Measurements from ENCODE around the gene PDCD1LG2. TPM values are rescaled to one million over a fixed set of nuclear protein-coding genes. Genes with fewer than 3 reads are reported as not detected.
A peak's percentile ranks its signal among the peaks of the same experiment; 100 is the strongest.
"Not testable (repeated sequence)": the region's sequence is repeated elsewhere in the genome, so short reads cannot be mapped to it uniquely, and the experiment has no call there.

PDCD1LG2 gene
- total RNA-seq = 1 to 10 TPM in 1 of 2 donors, not detected in 1; 1.4 TPM

GRCh38 chr9:5510360-5510931 lies at the start of gene PDCD1LG2:
TSS of gene PDCD1LG2 (plus strand) at chr9:5510531. CDS start at chr9:5522547, 12,016 bp downstream.
- H3K27me3 ChIP-seq (replicated peaks; ENCODE audit: insufficient read depth) = no peaks in the 10 kb centered on the region
- peak within 1 kb of the TSS; percentile 24 to 32 for H3K27ac ChIP-seq
- H3K36me3 ChIP-seq = no peaks in the 10 kb centered on the region
- H3K9me3 ChIP-seq = no peaks in the 10 kb centered on the region
- H3K4me1 ChIP-seq (replicated peaks) = no peaks in the 10 kb centered on the region
- intact Hi-C loops (cut with DNase I) = no loop called here
- H3K4me3 ChIP-seq = peak within 1 kb of the TSS in 1 of 2 donors; percentile 9
- no peak for DNase-seq (ENCODE audit: low spot score)
- 41% methylated on average over 4 of the region's 4 CpGs for WGBS
- TF ChIP-seq POLR2A (IDR thresholded peaks at IDR 0.05) = no peak
- TF ChIP-seq POLR2AphosphoS5 (IDR thresholded peaks at IDR 0.05) = no peak
- no peak for TF ChIP-seq CTCF (IDR thresholded peaks at IDR 0.05)

- WGBS = 99% methylated on average over 4 of the region's 4 CpGs
- H3K4me1 ChIP-seq (replicated peaks); H3K4me3 ChIP-seq; H3K27me3 ChIP-seq (replicated peaks; ENCODE audit: insufficient read depth); H3K27ac ChIP-seq; H3K9me3 ChIP-seq; intact Hi-C loops (cut with DNase I); H3K36me3 ChIP-seq; DNase-seq (ENCODE audit: low spot score): not testable (repeated sequence)
These were observed 45.5 kb upstream of the PDCD1LG2 start for GRCh38 chr9:5464831-5465330.

GRCh38 chr9:5466005-5466404 lies 44.3 kb upstream of the PDCD1LG2 start:
- no peak overlapping the region for H3K4me3 ChIP-seq
- no peaks in the 10 kb centered on the region for H3K27me3 ChIP-seq (replicated peaks; ENCODE audit: insufficient read depth)
- H3K27ac ChIP-seq = no peak overlapping the region
- no peaks in the 10 kb centered on the region for H3K9me3 ChIP-seq
- intact Hi-C loops (cut with DNase I) = no loop called here
- no peak for DNase-seq (ENCODE audit: low spot score)
- no peak for TF ChIP-seq POLR2A (IDR thresholded peaks at IDR 0.05)
- no peak for TF ChIP-seq CTCF (IDR thresholded peaks at IDR 0.05)
- no peak for TF ChIP-seq POLR2AphosphoS5 (IDR thresholded peaks at IDR 0.05)
- no peaks in the 10 kb centered on the region for H3K4me1 ChIP-seq (replicated peaks)
- no peaks in the 10 kb centered on the region for H3K36me3 ChIP-seq
- WGBS = 90% methylated on average over 1 of the region's 1 CpG

- Histone ChIP-seq H3K36me3 (no peaks in the 10 kb centered on the region), H3K4me3 (no peak overlapping the region), H3K27me3 (replicated peaks; ENCODE audit: insufficient read depth) (no peaks in the 10 kb centered on the region), H3K27ac (no peak overlapping the region), H3K4me1 (replicated peaks) (no peaks in the 10 kb centered on the region), H3K9me3 (no peaks in the 10 kb centered on the region)
- no peak for TF ChIP-seq CTCF (IDR thresholded peaks at IDR 0.05)
- no peak for TF ChIP-seq POLR2AphosphoS5 (IDR thresholded peaks at IDR 0.05)
- TF ChIP-seq POLR2A (IDR thresholded peaks at IDR 0.05) = no peak
- no peak for DNase-seq (ENCODE audit: low spot score)
- intact Hi-C loops (cut with DNase I) = no loop called here
- 66% methylated on average over 2 of the region's 2 CpGs for WGBS
These were observed 43.6 kb upstream of the PDCD1LG2 start for GRCh38 chr9:5466766-5467165.

- H3K4me1 ChIP-seq (replicated peaks) = no peaks in the 10 kb centered on the region
- H3K36me3 ChIP-seq = no peaks in the 10 kb centered on the region
- no peak overlapping the region for H3K4me3 ChIP-seq
- intact Hi-C loops (cut with DNase I) = no loop called here
- H3K9me3 ChIP-seq = no peaks in the 10 kb centered on the region
- H3K27me3 ChIP-seq (replicated peaks; ENCODE audit: insufficient read depth) = no peaks in the 10 kb centered on the region
- no peak for TF ChIP-seq POLR2AphosphoS5 (IDR thresholded peaks at IDR 0.05)
- TF ChIP-seq POLR2A (IDR thresholded peaks at IDR 0.05) = no peak
- no peak for TF ChIP-seq CTCF (IDR thresholded peaks at IDR 0.05)
- 61% methylated on average over 5 of the region's 5 CpGs for whole genome bisulfite sequencing
- no peak for DNase-seq (ENCODE audit: low spot score)
- no peak overlapping the region for H3K27ac ChIP-seq
These were observed 41.5 kb upstream of the PDCD1LG2 start for GRCh38 chr9:5468850-5469249.
